ENCODE measurements around the gene ZDHHC5. TPM values are rescaled to one million over a fixed set of nuclear protein-coding genes. Genes with fewer than 3 reads are reported as not detected.
A peak's percentile ranks its signal among the peaks of the same experiment; 100 is the strongest.
"Not testable (repeated sequence)": the region's sequence is repeated elsewhere in the genome, so short reads cannot be mapped to it uniquely, and the experiment has no call there.

ZDHHC5 gene
- polyA plus RNA-seq, 2 of the 4 experiments (the other 2 are of a cell fraction), result 44.1 to 63.8 TPM

DNA sequence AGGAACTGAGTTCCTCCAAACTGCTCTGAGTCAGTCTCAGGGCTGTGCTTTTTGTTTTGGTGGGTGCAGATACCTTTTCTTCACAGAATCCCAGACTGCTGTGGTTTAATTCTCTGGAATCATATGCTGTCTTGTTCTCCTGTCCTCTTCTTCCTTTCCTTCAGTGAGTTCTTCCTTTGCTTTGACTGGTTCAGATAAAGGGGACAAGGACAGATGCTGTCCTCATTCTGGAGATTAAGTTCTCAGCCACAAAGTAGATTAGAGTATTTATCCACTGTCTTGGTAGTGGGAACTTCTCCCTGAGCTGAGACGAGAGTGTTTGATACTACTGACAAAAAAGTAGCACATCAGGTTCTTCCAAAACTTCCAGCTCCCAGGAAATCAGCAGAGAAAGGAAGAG, 13.3 kb downstream of the ZDHHC5 start:
- CTCF ChIA-PET, result no interaction called here
- 100% methylated on average over 1 of the region's 1 CpG for WGBS (ENCODE audit: missing lambda C conversion rate)
- FAIRE-seq (no peak), DNase-seq (ENCODE audit: low read depth in 1 of 2, low spot score in 1 of 2) (no peak), ATAC-seq (no peak)
- H3K4me3 ChIP-seq, result no peak overlapping the region
- no peak overlapping the region for H3K4me2 ChIP-seq
- no peaks in the 10 kb centered on the region for H3K9me3 ChIP-seq
- no peak for TF ChIP-seq HOXB5 (CRISPR knock-in tag; IDR thresholded peaks at IDR 0.05)
- TF ChIP-seq ESRRA (IDR thresholded peaks at IDR 0.05; ENCODE audit: borderline replicate concordance, low read length), result no peak
- no peak for TF ChIP-seq MAZ (IDR thresholded peaks at IDR 0.05; ENCODE audit: borderline replicate concordance, low read depth, low read length)
- TF ChIP-seq HOXB13 (CRISPR knock-in tag; IDR thresholded peaks at IDR 0.05; ENCODE audit: low read depth), result no peak
- no peak for TF ChIP-seq EHF (CRISPR knock-in tag; IDR thresholded peaks at IDR 0.05)
- no peak for TF ChIP-seq CHD2 (IDR thresholded peaks at IDR 0.05; ENCODE audit: low read length, partially characterized antibody)
- TF ChIP-seq, protein P1, sequence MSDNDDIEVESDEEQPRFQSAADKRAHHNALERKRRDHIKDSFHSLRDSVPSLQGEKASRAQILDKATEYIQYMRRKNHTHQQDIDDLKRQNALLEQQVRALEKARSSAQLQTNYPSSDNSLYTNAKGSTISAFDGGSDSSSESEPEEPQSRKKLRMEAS (IDR thresholded peaks at IDR 0.05), result no peak
- no peak for TF ChIP-seq RAD21 (conservative IDR thresholded peaks at IDR 0.05 in 1 of 2, IDR thresholded peaks at IDR 0.05 in 1 of 2)
- TF ChIP-seq KDM5A (IDR thresholded peaks at IDR 0.05), result no peak
- no peak for TF ChIP-seq SREBF2 (IDR thresholded peaks at IDR 0.05)
- TF ChIP-seq EP300 (IDR thresholded peaks at IDR 0.05), result no peak
- TF ChIP-seq CEBPB (IDR thresholded peaks at IDR 0.05), result no peak
- TF ChIP-seq HEYL (CRISPR knock-in tag; IDR thresholded peaks at IDR 0.05), result no peak
- TF ChIP-seq, protein P2, sequence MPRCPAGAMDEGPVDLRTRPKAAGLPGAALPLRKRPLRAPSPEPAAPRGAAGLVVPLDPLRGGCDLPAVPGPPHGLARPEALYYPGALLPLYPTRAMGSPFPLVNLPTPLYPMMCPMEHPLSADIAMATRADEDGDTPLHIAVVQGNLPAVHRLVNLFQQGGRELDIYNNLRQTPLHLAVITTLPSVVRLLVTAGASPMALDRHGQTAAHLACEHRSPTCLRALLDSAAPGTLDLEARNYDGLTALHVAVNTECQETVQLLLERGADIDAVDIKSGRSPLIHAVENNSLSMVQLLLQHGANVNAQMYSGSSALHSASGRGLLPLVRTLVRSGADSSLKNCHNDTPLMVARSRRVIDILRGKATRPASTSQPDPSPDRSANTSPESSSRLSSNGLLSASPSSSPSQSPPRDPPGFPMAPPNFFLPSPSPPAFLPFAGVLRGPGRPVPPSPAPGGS (IDR thresholded peaks at IDR 0.05), result no peak
- TF ChIP-seq POLR2A (IDR thresholded peaks at IDR 0.05; ENCODE audit: low read length), result no peak
- no peak for TF ChIP-seq TP53 (CRISPR knock-in tag; IDR thresholded peaks at IDR 0.05)
- TF ChIP-seq, protein P3, sequence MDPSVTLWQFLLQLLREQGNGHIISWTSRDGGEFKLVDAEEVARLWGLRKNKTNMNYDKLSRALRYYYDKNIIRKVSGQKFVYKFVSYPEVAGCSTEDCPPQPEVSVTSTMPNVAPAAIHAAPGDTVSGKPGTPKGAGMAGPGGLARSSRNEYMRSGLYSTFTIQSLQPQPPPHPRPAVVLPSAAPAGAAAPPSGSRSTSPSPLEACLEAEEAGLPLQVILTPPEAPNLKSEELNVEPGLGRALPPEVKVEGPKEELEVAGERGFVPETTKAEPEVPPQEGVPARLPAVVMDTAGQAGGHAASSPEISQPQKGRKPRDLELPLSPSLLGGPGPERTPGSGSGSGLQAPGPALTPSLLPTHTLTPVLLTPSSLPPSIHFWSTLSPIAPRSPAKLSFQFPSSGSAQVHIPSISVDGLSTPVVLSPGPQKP (IDR thresholded peaks at IDR 0.05; ENCODE audit: low read depth, low read length), result no peak
- TF ChIP-seq, protein P4, sequence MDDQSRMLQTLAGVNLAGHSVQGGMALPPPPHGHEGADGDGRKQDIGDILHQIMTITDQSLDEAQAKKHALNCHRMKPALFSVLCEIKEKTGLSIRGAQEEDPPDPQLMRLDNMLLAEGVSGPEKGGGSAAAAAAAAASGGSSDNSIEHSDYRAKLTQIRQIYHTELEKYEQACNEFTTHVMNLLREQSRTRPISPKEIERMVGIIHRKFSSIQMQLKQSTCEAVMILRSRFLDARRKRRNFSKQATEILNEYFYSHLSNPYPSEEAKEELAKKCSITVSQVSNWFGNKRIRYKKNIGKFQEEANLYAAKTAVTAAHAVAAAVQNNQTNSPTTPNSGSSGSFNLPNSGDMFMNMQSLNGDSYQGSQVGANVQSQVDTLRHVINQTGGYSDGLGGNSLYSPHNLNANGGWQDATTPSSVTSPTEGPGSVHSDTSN (IDR thresholded peaks at IDR 0.05), result no peak
- TF ChIP-seq FOSB (CRISPR knock-in tag; IDR thresholded peaks at IDR 0.05), result no peak
- TF ChIP-seq CBX8 (IDR thresholded peaks at IDR 0.05), result no peak
- no peak overlapping the region for H3K27ac ChIP-seq
- 0 out of 3 replicates have a peak, but pooled peaks cover 4% of the 10 kb centered on the region for H3K4me1 ChIP-seq
- POLR2A ChIA-PET, result no interaction called here

DNA sequence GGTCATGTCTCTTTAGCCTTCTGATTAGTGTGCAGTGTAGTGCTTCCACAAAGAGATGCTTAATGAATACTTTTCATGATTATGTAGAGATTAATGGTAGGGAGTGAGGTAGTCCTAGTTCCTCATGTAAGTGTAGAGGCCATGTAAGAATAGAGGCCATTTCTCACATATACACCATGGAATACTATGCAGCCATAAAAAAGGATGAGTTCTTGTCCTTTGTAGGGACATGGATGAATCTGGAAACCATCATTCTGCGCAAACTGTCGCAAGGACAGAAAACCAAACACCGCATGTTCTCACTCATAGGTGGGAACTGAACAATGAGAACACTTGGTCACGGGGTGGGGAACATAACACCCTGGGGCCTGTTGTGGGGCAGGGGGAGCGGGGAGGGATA, 22.6 kb downstream of the ZDHHC5 start:
- ATAC-seq; H3K4me2 ChIP-seq; H3K27ac ChIP-seq; H3K9me3 ChIP-seq; H3K4me1 ChIP-seq; DNase-seq (ENCODE audit: low read depth in 1 of 2, low spot score in 1 of 2); CTCF ChIA-PET; POLR2A ChIA-PET; H3K4me3 ChIP-seq; FAIRE-seq: not testable (repeated sequence)
- 96% methylated on average over 5 of the region's 5 CpGs for WGBS (ENCODE audit: missing lambda C conversion rate)

DNA sequence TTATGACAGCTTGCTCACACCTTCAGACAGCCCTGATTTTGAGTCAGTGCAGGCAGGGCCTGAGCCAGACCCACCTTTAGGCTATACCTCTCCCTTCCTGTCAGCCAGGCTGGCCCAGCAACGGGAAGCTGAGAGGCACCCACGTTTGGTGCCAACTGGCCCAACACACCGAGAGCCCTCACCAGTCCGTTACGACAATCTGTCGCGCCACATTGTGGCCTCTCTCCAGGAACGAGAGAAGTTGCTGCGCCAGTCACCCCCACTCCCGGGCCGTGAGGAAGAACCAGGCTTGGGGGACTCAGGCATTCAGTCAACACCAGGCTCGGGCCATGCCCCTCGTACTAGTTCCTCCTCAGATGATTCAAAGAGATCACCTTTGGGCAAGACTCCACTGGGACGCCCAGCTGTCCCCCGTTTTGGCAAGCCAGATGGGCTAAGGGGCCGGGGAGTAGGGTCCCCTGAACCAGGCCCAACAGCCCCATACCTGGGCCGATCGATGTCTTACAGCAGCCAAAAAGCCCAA, 31.0 kb downstream of the ZDHHC5 start:
- H3K27ac ChIP-seq, result no peak overlapping the region
- no peaks in the 10 kb centered on the region for H3K9me3 ChIP-seq
- POLR2A ChIA-PET, result interaction anchor here (0.6 kb wide), 1 partner anchor 13 kb away, joined by 3 read pairs; the partner anchor contains the start of genes MED19 and TMX2
- no peaks in the 10 kb centered on the region for H3K4me1 ChIP-seq
- no peak for DNase-seq (ENCODE audit: low read depth in 1 of 2, low spot score in 1 of 2)
- no peak overlapping the region for H3K4me3 ChIP-seq
- peak in 1 of 2 experiments; percentile 38; a peak in 3 of 6 replicates for ATAC-seq
- H3K4me2 ChIP-seq, result no peak overlapping the region
- CTCF ChIA-PET, result interaction anchor here (0.6 to 1.9 kb wide), 5 partner anchors 7 to 131 kb away, joined by 3 to 8 read pairs (median 3); partner anchors contain the start of genes MED19, TMX2 and UBE2L6
- FAIRE-seq, result no peak
- WGBS (ENCODE audit: missing lambda C conversion rate), result 93% methylated on average over 16 of the region's 18 CpGs
- TF ChIP-seq POLR2A (IDR thresholded peaks at IDR 0.05; ENCODE audit: low read length), result no peak
- no peak for TF ChIP-seq RNF2 (IDR thresholded peaks at IDR 0.05; ENCODE audit: borderline replicate concordance, low read depth)
- TF ChIP-seq ZC3H11A (IDR thresholded peaks at IDR 0.05), result no peak
- TF ChIP-seq, protein P5, sequence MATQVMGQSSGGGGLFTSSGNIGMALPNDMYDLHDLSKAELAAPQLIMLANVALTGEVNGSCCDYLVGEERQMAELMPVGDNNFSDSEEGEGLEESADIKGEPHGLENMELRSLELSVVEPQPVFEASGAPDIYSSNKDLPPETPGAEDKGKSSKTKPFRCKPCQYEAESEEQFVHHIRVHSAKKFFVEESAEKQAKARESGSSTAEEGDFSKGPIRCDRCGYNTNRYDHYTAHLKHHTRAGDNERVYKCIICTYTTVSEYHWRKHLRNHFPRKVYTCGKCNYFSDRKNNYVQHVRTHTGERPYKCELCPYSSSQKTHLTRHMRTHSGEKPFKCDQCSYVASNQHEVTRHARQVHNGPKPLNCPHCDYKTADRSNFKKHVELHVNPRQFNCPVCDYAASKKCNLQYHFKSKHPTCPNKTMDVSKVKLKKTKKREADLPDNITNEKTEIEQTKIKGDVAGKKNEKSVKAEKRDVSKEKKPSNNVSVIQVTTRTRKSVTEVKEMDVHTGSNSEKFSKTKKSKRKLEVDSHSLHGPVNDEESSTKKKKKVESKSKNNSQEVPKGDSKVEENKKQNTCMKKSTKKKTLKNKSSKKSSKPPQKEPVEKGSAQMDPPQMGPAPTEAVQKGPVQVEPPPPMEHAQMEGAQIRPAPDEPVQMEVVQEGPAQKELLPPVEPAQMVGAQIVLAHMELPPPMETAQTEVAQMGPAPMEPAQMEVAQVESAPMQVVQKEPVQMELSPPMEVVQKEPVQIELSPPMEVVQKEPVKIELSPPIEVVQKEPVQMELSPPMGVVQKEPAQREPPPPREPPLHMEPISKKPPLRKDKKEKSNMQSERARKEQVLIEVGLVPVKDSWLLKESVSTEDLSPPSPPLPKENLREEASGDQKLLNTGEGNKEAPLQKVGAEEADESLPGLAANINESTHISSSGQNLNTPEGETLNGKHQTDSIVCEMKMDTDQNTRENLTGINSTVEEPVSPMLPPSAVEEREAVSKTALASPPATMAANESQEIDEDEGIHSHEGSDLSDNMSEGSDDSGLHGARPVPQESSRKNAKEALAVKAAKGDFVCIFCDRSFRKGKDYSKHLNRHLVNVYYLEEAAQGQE (IDR thresholded peaks at IDR 0.05), result no peak
- no peak for TF ChIP-seq HOXA7 (CRISPR knock-in tag; IDR thresholded peaks at IDR 0.05)
- TF ChIP-seq, protein P6, sequence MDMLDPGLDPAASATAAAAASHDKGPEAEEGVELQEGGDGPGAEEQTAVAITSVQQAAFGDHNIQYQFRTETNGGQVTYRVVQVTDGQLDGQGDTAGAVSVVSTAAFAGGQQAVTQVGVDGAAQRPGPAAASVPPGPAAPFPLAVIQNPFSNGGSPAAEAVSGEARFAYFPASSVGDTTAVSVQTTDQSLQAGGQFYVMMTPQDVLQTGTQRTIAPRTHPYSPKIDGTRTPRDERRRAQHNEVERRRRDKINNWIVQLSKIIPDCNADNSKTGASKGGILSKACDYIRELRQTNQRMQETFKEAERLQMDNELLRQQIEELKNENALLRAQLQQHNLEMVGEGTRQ (IDR thresholded peaks at IDR 0.05), result no peak
- TF ChIP-seq ESRRA (IDR thresholded peaks at IDR 0.05; ENCODE audit: borderline replicate concordance, low read length), result no peak
- TF ChIP-seq SREBF2 (IDR thresholded peaks at IDR 0.05), result no peak
- no peak for TF ChIP-seq KDM5A (IDR thresholded peaks at IDR 0.05)
- TF ChIP-seq POLR2AphosphoS2 (conservative IDR thresholded peaks at IDR 0.05; ENCODE audit: low read length), result no peak
- TF ChIP-seq MAFK (IDR thresholded peaks at IDR 0.05; ENCODE audit: partially characterized antibody), result no peak
